GM10248 (cell line): ENCODE results near the gene HPS1.

Source experiments
- CTCF ChIA-PET: fragments of 300-600 bp; sonication (Branson Sonifier 250); formaldehyde crosslinking; extraction: SDS; loops from one replicate; lab custom pipeline; 2021; ENCODE audit warnings: antibody characterized with exemption; lab: Yijun Ruan, JAX
- POLR2A ChIA-PET: fragments of 350-650 bp; sonication (Branson Sonifier 250); formaldehyde crosslinking; extraction: SDS; loops from one replicate; lab custom pipeline; 2020; ENCODE audit warnings: antibody characterized with exemption; lab: Yijun Ruan, JAX
- DNase-seq: peaks from one replicate; pipeline ENCODE4 v3.0.0; 2012; ENCODE audit errors: extremely low spot score
- CTCF ChIP-seq: IDR thresholded peaks from 2 replicates; pipeline ENCODE4 v1.5.1; 2012; ENCODE audit warnings: mild to moderate bottlenecking, low read depth; ENCODE audit errors: extremely low read depth, missing control alignments, control extremely low read depth

The HPS1 gene

DNA sequence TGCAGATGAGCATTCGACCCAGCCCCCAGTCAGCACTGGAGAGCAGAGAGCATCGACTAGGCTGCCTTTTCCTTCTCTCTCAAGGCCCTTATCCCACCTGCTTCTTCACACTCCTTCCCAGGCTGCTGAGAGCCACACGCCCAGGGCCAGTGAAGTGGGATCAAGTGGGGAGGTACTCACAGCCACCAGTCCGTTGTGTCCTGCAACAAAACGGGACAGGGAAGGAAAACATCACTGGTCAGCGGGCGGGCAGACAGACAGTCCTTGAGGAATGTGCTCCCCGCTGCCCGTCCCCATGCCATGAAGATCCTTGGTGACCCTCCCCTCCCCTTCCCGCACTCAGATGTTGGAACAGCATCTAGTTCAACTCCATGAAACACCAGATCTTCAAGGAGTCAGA, 36.0 kb downstream of the HPS1 start:
- no peak for TF ChIP-seq CTCF
- ChIA-PET POLR2A (no interaction called here), CTCF (interaction anchor here (1.2 to 11.9 kb wide), 3 partner anchors 12 to 836 kb away, joined by 4 to 98 read pairs (median 9); no protein-coding TSS in a partner anchor)
- no peak for DNase-seq

- POLR2A ChIA-PET, result no interaction called here
- TF ChIP-seq CTCF, result no peak
- no peak for DNase-seq
- CTCF ChIA-PET, result interaction anchor here (1.2 to 11.9 kb wide), 3 partner anchors 15 to 836 kb away, joined by 3 to 98 read pairs (median 4); no protein-coding TSS in a partner anchor
Observed at GRCh38 chr10:98410135-98410743, 36.5 kb downstream of the HPS1 start.

DNA sequence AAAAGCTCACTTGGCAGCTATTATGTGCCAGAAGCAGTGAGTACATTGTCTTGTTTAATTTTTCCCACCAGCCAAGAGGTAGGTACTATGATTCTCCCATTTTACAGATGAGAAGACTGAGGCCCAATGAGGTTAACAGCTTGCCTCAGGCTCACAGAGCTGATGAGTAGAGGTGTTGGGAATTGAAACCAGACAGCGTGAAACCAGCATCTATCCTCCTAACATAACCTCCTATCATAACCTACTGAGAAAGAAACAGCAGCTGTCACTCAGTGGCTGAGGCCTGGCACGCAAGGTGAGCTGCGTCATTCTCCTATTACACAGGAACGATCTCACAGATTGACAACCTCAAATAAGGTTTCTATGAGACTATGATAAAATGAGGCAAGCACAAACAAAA, 37.9 kb downstream of the HPS1 start:
- DNase-seq, result no peak
- ChIA-PET POLR2A (interaction anchor here (0.6 kb wide), 1 partner anchor 22 kb away, joined by 3 read pairs; no protein-coding TSS in a partner anchor), CTCF (interaction anchor here (1.0 to 11.9 kb wide), 6 partner anchors 9 to 77 kb away, joined by 3 to 98 read pairs (median 3); no protein-coding TSS in a partner anchor)
- no peak for TF ChIP-seq CTCF

DNA sequence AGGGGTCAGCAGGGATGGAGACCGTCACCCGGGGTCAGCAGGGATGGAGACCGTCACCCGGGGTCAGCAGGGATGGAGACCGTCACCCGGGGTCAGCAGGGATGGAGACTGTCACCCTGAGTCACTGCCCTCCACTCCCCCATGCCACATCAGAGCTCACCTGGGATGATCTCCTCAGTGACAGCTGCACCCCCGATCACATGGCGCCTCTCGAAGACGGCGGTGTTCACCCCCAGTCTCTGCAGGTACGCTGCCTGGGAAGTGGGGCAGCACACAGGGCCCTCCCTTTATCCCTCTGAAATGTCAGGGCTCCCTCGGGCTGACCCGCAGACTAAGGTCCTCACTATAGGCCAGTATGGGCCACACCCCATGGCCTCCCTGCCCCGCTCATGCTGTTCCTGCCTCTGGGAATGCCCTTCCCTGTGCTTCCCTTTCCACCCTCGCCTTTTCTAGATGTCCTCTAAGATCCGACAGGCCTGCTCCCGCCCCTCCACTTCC, 38.9 kb downstream of the HPS1 start:
- CTCF ChIA-PET, result interaction anchor here (1.1 to 11.9 kb wide), 2 partner anchors 12 to 18 kb away, joined by 4 to 98 read pairs; no protein-coding TSS in a partner anchor
- POLR2A ChIA-PET, result no interaction called here
- TF ChIP-seq CTCF, result no peak
- DNase-seq, result no peak

GRCh38 chr10:98407017-98407743, 39.6 kb downstream of the HPS1 start:
- DNase-seq, result no peak
- ChIA-PET CTCF (interaction anchor here (11.9 kb wide), 1 partner anchor 18 kb away, joined by 98 read pairs; no protein-coding TSS in a partner anchor), POLR2A (no interaction called here)
- TF ChIP-seq CTCF, result no peak

- DNase-seq, result no peak
- POLR2A ChIA-PET, result no interaction called here
- CTCF ChIA-PET, result interaction anchor here (1.4 to 11.9 kb wide), 2 partner anchors 10 to 20 kb away, joined by 3 to 98 read pairs; no protein-coding TSS in a partner anchor
- TF ChIP-seq CTCF, result no peak
Observed at GRCh38 chr10:98405422-98405821, 41.3 kb downstream of the HPS1 start.
